ENCODE data around the gene GPS1. TPM values are rescaled to one million over a fixed set of nuclear protein-coding genes. Genes with fewer than 3 reads are reported as not detected.

GPS1 gene
- total RNA-seq, 2 donors from 2014 or later: 54.6 to 62.7 TPM

DNA sequence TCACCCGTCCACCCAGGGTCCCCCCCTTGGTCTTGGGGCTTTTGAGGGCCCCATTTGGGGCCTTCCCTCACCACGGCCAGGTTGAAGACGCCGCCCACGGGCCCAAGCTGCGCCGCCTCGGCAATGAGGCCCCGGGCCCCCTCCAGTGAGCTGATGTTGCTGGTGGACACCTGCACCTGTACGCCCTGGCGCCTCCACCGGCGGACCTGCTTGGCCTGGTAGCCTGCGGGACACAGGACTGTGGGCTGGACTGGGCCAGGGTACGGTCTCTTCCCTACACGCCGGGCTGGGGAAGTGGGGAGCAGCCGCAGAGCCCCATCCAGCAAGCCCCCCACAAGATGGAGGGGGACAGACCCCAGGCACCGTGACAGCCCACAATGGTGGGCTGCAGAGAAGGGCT lies 30.8 kb downstream of the GPS1 start:
- DNase-seq (ENCODE audit: low spot score): no peak
- intact Hi-C loops (cut with DNase I): no loop called here

GRCh38 chr17:82083009-82083408 lies 31.3 kb downstream of the GPS1 start:
- intact Hi-C loops (cut with DNase I): no loop called here
- DNase-seq (ENCODE audit: low spot score): no peak

DNA sequence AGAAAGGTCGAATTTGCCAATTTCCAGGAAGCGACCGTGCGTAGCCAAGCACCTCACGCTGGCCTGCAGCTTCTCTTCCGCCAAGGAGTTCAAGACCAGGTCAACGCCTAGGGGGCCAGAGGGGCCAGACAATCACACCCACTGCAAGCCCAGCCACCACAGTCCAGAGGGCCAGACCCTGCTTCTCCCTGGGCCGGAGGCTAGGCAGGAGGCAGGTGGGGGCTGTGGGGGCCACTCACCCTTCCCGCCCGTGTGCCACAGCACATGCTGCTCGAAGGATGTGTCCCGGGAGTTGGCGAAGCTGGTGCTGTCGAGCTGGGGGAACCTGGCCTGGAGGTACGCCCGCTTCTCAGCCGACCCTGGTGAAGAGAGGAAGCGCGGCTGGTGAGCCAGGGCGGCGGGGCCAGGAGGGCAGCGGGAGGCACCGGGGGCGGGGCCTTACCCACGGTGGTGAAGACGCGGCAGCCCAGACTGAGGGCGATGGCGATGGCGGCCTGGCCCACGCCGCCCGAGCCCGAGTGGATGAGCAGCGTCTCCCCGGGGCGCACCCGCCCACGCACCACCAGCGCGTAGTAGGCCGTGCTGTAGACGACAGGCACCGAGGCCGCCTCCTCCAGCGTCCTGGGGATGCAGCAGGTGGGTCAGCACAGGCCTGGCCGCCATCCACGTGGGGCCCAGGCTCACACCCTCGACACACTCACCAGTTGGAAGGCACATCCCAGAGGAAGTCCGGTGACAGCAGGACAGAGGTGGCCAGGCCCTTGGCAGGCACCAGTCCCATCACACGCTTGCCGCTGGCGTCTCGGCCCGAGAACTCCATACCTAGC lies 32.0 kb downstream of the GPS1 start:
- DNase-seq (ENCODE audit: low spot score): no peak
- intact Hi-C loops (cut with DNase I): no loop called here

DNA sequence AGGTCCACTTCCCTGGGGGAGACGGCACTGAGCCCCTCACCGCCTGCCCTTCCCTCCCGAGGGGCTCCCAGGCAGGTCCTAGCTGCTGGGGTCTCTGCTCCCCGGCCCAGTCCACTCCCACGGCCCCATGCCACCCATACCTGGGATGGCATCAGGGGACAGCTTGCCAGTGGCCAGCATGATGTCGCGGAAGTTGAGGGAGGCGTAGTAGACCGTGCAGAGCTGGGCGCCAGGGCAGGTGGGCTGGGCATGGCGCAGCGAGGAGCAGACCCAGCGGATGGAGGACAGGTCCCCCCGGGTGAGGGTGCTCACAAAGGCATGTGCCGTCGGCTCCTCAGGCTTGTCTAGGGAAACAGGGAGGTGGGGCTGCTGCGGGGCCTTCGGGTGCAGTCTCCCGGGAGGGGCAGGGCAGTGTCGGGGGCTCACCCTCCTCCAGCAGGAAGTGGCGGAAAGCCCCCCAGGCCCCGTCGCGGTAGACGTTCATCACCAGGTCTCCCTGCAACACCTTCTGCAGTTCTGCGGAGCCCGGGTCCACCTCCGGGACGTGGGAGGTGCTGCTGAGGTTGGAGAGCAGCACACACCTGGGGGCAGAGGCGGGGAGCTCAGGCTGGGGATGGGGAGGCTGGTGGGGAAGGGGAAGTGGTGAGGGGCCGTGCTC lies 32.8 kb downstream of the GPS1 start:
- no peak for DNase-seq (ENCODE audit: low spot score)
- intact Hi-C loops (cut with DNase I): no loop called here

DNA sequence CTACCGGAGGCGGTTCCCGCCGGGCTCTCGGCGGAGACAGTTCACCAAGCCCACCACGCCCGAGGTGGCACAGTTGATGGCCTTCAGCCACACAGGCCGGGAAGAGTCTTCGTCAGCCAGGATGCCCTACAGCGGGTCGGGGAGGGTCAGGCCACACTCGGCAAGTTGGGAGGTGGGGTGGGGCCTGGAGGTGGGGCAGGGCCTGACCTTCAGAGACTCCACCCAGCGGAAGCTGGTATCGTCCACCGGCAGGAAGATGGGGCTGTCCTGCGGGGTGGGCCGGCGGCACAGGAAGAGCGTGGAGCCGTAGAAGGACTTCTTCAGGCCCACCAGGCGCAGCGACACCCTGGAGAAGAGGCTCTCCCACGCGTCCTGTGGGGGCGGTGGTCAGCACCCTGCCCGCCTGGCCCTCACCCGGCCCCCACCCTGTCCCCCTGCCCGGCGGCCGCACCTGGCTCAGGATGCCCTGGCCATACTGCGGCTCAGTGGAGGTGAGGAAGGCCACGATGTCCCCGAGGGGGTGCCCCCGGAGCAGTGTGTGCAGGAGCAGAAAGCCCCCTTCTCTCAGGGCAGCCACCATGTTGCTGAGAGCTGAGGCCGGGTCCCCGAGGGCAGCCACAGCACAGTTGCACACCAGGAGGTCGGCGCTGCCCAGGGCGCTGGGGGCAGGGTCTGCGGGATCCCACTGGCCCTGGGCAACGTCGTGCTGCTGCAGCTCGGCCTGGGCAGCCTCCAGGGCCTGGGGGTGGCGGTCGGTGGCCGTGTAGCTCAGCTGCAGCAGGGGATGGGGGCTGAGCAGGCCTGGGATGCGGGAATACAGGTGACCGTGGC lies 33.5 kb downstream of the GPS1 start:
- intact Hi-C loops (cut with DNase I): no loop called here
- DNase-seq (ENCODE audit: low spot score): no peak

DNA sequence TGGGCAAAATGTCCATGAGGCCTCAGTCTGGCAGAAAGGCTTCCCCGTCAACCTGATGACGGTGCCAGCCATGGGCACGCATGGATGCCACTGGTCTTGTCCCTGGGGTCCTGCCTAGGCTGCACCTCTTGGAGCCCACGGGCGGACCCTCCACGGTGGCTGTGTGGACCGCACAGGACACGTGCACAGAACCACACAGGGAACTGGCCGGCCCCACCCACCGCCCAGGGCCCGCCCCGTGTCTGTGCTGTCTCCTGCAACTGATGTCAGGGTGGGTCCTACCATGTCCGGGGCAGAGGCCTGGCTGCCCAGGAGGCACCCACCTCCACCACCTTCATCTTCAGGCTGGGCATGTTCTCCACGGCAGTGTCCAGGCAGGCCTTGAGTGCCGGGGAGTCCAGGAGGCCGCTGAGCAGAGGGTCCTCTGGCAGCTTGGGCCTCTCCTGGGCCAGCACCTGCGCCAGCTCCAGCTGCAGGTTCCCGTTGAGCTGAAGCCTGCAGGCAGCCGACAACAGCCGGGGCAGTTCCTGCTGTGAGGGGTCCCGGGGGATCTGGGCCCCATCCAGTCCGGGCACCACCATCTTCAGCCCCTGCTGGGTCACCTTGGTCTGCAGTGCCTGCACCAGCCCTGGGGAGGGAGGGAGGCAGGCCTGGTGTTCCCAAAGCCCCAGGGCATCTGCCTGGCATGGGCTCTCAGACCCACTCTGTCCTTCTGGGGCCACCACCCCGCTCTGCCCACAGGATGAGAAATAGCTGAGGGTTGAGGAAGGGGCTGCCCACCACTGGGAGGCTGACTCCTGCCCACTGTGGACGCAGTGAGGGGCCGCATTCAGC lies 34.5 kb downstream of the GPS1 start:
- intact Hi-C loops (cut with DNase I): loop anchor here in 1 of 2 donors (2.0 kb wide), 1 partner anchor 43 kb away; no protein-coding TSS in a partner anchor
- DNase-seq (ENCODE audit: low spot score): no peak

- intact Hi-C loops (cut with DNase I): loop anchor here in 1 of 2 donors (2.0 kb wide), 1 partner anchor 42 kb away; no protein-coding TSS in a partner anchor
Observed at GRCh38 chr17:82086941-82087906, 35.5 kb downstream of the GPS1 start.

DNA sequence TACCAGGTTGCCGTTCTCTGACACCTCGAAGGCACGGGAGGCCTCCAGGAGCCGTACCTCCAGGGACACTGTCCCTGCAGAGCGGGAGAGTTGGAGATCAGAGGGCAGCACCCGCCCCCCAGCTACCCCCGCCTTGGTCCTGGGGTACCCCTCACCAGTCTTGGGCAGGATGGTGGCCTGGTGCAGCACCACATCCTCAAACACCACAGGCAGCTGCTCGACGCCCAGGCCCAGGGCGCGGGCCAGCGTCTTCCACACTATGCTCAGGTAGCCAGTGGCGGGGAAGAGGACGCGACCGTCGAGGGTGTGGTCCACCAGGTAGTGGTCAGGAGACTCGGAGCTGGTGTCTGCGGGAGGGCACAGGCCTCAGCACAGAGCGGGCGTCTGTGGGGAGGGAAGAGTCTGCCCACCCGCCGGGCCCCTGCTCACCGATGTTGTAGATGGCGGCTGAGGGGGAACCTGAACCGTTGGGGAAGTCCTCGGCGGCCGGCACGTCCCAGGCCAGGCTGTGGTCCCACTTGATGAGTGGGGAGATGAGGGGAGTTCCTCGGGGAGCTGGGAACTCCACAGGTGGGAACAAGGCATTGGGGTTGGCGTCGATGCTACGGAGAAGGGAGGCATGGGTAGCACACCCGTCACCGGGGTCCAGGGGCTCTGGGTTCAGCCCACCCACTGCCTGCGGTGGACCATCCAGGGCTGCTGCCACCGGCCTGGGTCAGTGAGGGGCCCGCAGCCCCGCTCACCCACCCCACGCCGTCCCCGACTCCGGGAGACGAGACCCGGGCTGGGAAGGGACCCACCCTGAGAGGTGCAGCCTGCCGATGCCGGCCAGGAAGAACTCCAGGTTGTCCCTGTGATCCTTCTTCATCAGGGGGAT lies 36.5 kb downstream of the GPS1 start:
- intact Hi-C loops (cut with DNase I): loop anchor here in 1 of 2 donors (2.0 kb wide), 1 partner anchor 41 kb away; no protein-coding TSS in a partner anchor

More at GRCh38 chr17:82086941-82087906, 35.5 kb downstream of the GPS1 start:
- DNase-seq (ENCODE audit: low spot score): no peak

GRCh38 chr17:82088838-82089722 lies 37.4 kb downstream of the GPS1 start:
- no peak for DNase-seq (ENCODE audit: low spot score)
- intact Hi-C loops (cut with DNase I): no loop called here

More for the DNA sequence above, 36.5 kb downstream of the GPS1 start:
- DNase-seq (ENCODE audit: low spot score): no peak

- intact Hi-C loops (cut with DNase I): no loop called here
- DNase-seq (ENCODE audit: low spot score): no peak
Observed at GRCh38 chr17:82089723-82090548, 38.2 kb downstream of the GPS1 start.

GRCh38 chr17:82090549-82091263 lies 39.0 kb downstream of the GPS1 start:
- DNase-seq (ENCODE audit: low spot score): no peak
- intact Hi-C loops (cut with DNase I): no loop called here

GRCh38 chr17:82091264-82092066 lies 39.8 kb downstream of the GPS1 start:
- intact Hi-C loops (cut with DNase I): no loop called here
- DNase-seq (ENCODE audit: low spot score): no peak

DNA sequence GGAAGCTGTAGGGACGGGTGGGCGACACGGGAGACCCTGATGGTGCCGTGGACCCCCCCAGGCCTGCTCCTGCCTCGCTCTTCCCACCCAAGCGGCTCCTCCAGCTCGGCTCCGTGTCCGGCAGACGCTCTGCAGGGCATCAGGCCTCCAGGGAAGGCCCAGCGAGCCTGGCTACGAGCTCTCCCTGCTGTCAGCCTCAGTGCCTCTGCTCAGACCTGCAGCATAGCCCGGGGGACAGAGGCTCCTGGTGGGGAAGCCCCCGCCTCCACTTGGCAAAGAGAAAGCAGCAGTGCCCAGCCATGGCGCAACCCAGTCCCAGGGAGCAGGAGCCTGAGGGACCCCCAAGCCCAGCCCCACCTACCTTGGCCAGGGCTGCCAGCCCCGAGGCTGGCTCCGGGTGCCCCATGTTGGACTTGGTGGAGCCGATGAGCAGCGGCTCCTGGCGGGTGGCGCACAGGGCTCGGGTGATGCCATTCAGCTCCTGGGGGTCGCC lies 40.4 kb downstream of the GPS1 start:
- intact Hi-C loops (cut with DNase I): no loop called here
- no peak for DNase-seq (ENCODE audit: low spot score)

Data from posterior vena cava (tissue), 2 donors.